HCT116 (cell line): ENCODE results near the gene PSPC1. TPM values are rescaled to one million over a fixed set of nuclear protein-coding genes. Genes with fewer than 3 reads are reported as not detected.

Experiments
- ATAC-seq: fragments of 200-7000 bp; cut with Tn5 transposase; 2 replicates; pipeline ENCODE4 v1.9.1; 2020; ENCODE audit warnings: mild to moderate bottlenecking, moderate library complexity
- BruUV-seq: library from RNA; stranded (reverse); fragments of 400-500 nt; replicated peaks from 2 replicates; lab custom pipeline; 2021; lab: Mats Ljungman, UMichigan
- CTCF ChIA-PET: fragments of 300-600 bp; sonication (Branson Sonifier 250); formaldehyde crosslinking; loops from one replicate; lab custom pipeline; 2021; ENCODE audit warnings: antibody characterized with exemption; lab: Charles Lee
- POLR2A ChIA-PET: fragments of 300-600, 350-600 bp; sonication (Branson Sonifier 250); formaldehyde crosslinking; loops from one replicate; lab custom pipeline; 2021; ENCODE audit warnings: antibody characterized with exemption; lab: Charles Lee
- RAD21 ChIA-PET, 2 experiments: fragments of 300-600 bp; sonication (Branson Sonifier 250); formaldehyde crosslinking; loops; one replicate each; lab custom pipeline; 2023; ENCODE audit warnings: low total read pairs in 2 of 2; ENCODE audit not compliant: uncharacterized antibody in 2 of 2, unreplicated experiment in 2 of 2, low non-redundant PET in 1 of 2; lab: Charles Lee
- DNase-seq: peaks from one replicate; pipeline ENCODE4 v3.0.0-alpha.2; 2010; ENCODE audit warnings: low read depth, low spot score
- H2AFZ ChIP-seq: fragments of 200-600 bp; shearing (Covaris generic), sonication (generic); 2 replicates; pipeline ENCODE4 v1.6.1; 2017; ENCODE audit warnings: low read depth, mixed run types, mixed read lengths, antibody characterized with exemption, low read length; ENCODE audit not compliant: poor library complexity, severe bottlenecking
- H3K27ac ChIP-seq: 2 replicates; pipeline ENCODE4 v1.5.1; 2012; ENCODE audit warnings: low read depth, low read length
- H3K27me3 ChIP-seq: fragments of 200-600 bp; sonication (generic); 2 replicates; pipeline ENCODE4 v1.6.1; 2016; ENCODE audit warnings: mixed run types, low read length, mixed read lengths; ENCODE audit not compliant: insufficient read depth
- H3K36me3 ChIP-seq, 2 experiments: fragments of 200-500 bp in 1 of 2; fragments of 200-600 bp in 1 of 2; sonication (Bioruptor generic) in 1 of 2; sonication (generic) in 1 of 2; 2 replicates each; pipeline versions ENCODE4 v1.5.1 to v1.6.1; 2014 to 2016; ENCODE audit warnings: low read length in 2 of 2, inconsistent platforms in 1 of 2, mixed read lengths in 1 of 2, mixed run types in 1 of 2; ENCODE audit not compliant: insufficient read depth in 2 of 2, control insufficient read depth in 1 of 2
- H3K4me1 ChIP-seq, 2 experiments: fragments of 200-600 bp in 1 of 2; sonication (generic) in 1 of 2; 2 replicates each; pipeline versions ENCODE4 v1.5.1 to v1.6.1; 2012 to 2017; ENCODE audit warnings: low read length in 2 of 2, inconsistent platforms in 1 of 2, mild to moderate bottlenecking in 1 of 2, mixed read lengths in 1 of 2, mixed run types in 1 of 2, moderate library complexity in 1 of 2; ENCODE audit not compliant: insufficient read depth in 2 of 2, control insufficient read depth in 1 of 2
- H3K4me2 ChIP-seq: fragments of 200-600 bp; sonication (generic); 2 replicates; pipeline ENCODE4 v1.6.1; 2017; ENCODE audit warnings: mixed run types, low read length, mixed read lengths
- H3K4me3 ChIP-seq, 2 experiments: fragments of 200-600 bp in 1 of 2; sonication (generic) in 1 of 2; replicated peaks in 1 of 2; 2 replicates each; pipeline ENCODE4 v1.5.1; 2011 to 2016; ENCODE audit warnings: low read length in 2 of 2, control low read depth in 1 of 2, low read depth in 1 of 2, mild to moderate bottlenecking in 1 of 2, mixed read lengths in 1 of 2, mixed run types in 1 of 2
- H3K79me2 ChIP-seq: fragments of 200-600 bp; sonication (generic); 2 replicates; pipeline ENCODE4 v1.6.1; 2017; ENCODE audit warnings: mild to moderate bottlenecking, mixed run types, low read length, moderate library complexity, mixed read lengths; ENCODE audit not compliant: insufficient read depth
- H3K9ac ChIP-seq: fragments of 200-600 bp; sonication (generic); 2 replicates; pipeline ENCODE4 v1.6.1; 2016; ENCODE audit warnings: low read length, mixed read lengths
- H3K9me2 ChIP-seq: fragments of 200-600 bp; sonication (generic), shearing (Covaris generic); 2 replicates; pipeline ENCODE4 v1.6.1; 2017; ENCODE audit warnings: mixed run types, mild to moderate bottlenecking, moderate library complexity; ENCODE audit not compliant: insufficient read depth
- H3K9me3 ChIP-seq, 2 experiments: fragments of 200-500 bp in 1 of 2; fragments of 200-600 bp in 1 of 2; sonication (Bioruptor generic) in 1 of 2; sonication (generic) in 1 of 2; 2 replicates each; pipeline ENCODE4 v1.6.1; 2014 to 2017; ENCODE audit warnings: low read length in 2 of 2, mixed read lengths in 2 of 2, inconsistent platforms in 1 of 2, low read depth in 1 of 2, mild to moderate bottlenecking in 1 of 2, mixed run types in 1 of 2, moderate library complexity in 1 of 2; ENCODE audit not compliant: control insufficient read depth in 1 of 2, insufficient read depth in 1 of 2
- H4K20me1 ChIP-seq: fragments of 200-600 bp; sonication (generic), shearing (Covaris generic); 2 replicates; pipeline ENCODE4 v1.6.1; 2017; ENCODE audit warnings: mixed run types, mild to moderate bottlenecking, moderate library complexity; ENCODE audit not compliant: insufficient read depth
- CEBPB ChIP-seq: IDR thresholded peaks from 2 replicates; pipeline ENCODE4 v1.6.1; 2012; ENCODE audit warnings: low read depth
- ELF1 ChIP-seq: IDR thresholded peaks from 2 replicates; pipeline ENCODE4 v1.6.1; 2012; ENCODE audit warnings: low read depth, borderline replicate concordance
- EZH2phosphoT487 ChIP-seq: fragments of 200-600 bp; IDR thresholded peaks from 2 replicates; pipeline ENCODE4 v1.6.1; 2018; ENCODE audit warnings: antibody characterized with exemption, borderline replicate concordance
- JUND ChIP-seq: IDR thresholded peaks from 2 replicates; pipeline ENCODE4 v1.6.1; 2012
- POLR2A ChIP-seq: IDR thresholded peaks from 2 replicates; pipeline ENCODE4 v1.7.0; 2011; ENCODE audit warnings: borderline replicate concordance; ENCODE audit not compliant: insufficient read depth, insufficient read length; ENCODE audit errors: extremely low read depth
- RAD21 ChIP-seq: IDR thresholded peaks from 2 replicates; pipeline ENCODE4 v1.6.1; 2012; ENCODE audit warnings: low read depth, mild to moderate bottlenecking
- SP1 ChIP-seq: IDR thresholded peaks from 2 replicates; pipeline ENCODE4 v1.6.1; 2012; ENCODE audit warnings: low read depth
- YY1 ChIP-seq: IDR thresholded peaks from 2 replicates; pipeline ENCODE4 v1.6.1; 2011; ENCODE audit warnings: low read length, low read depth, moderate library complexity, mild to moderate bottlenecking; ENCODE audit not compliant: insufficient replicate concordance; ENCODE audit errors: extremely low read depth
- ZFX ChIP-seq: fragments of 450-650 bp; IDR thresholded peaks from 2 replicates; pipeline ENCODE4 v1.6.1; 2017
- intact Hi-C: fragments of 100-400 bp; cut with micrococcal nuclease; formaldehyde crosslinking; loops from 2 replicates; pipeline ENCODE4 v1.10.0; 2022
- total RNA-seq: library from RNA; stranded (reverse); gene quantifications from one replicate; pipeline ENCODE4 v1.2.1, GENCODE V29; 2021; ENCODE audit not compliant: unreplicated experiment
- TF ChIP-seq, protein P1 (sequence below): IDR thresholded peaks from 2 replicates; pipeline ENCODE4 v1.6.1; 2011; ENCODE audit warnings: mild to moderate bottlenecking, low read length, moderate library complexity; ENCODE audit not compliant: insufficient replicate concordance; ENCODE audit errors: extremely low read depth
- TF ChIP-seq, protein P2 (sequence below): IDR thresholded peaks from 2 replicates; pipeline ENCODE4 v1.6.1; 2012; ENCODE audit warnings: low read depth

PSPC1 gene
- total RNA-seq, 1 experiment from 2014 or later = 57.7 TPM

DNA sequence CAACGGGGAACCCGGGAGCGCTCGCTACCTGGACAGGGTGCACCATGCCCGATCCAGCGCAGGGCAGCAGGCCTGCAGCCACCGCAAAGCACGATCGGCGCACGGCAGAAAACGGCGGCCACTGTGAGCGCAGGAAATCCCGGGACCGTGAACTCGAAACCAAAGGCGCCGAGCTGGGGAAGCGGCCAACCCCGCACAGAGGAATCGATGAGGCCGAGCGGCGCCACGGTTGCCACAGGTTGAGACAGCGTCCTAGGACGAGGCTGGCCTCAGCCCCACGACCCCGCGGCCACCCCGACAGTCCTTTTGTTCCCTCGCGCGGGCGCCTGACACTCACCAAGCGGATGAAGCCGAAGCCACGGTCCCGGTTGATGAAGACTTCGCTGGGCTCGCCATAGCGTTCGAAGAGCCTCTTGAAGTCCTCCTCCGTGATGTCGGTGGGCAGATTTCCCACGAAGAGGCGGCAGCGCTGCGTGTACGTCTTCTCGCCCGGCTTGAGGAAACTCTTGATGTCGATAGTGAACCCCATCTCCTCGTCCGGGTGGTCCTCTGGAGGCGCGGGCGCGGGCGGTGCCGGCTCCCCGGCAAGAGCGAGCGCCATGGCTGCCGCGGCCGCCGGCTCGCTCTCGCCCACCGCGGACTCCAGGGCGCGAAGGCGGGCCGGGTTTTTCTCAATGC lies 557 bp downstream of the PSPC1 start:
- Histone ChIP-seq H3K27me3 (no peaks in the 10 kb centered on the region), H4K20me1 (no peaks in the 10 kb centered on the region), H3K9ac (peak overlapping the region; percentile 99), H3K9me2 (no peaks in the 10 kb centered on the region), H3K27ac (peak overlapping the region; percentile 92), H3K4me2 (peak overlapping the region; percentile 89), H3K4me3 (peak overlapping the region; percentile 98 to 99), H3K79me2 (peaks cover 33% of the 10 kb centered on the region), H3K9me3 (no peaks in the 10 kb centered on the region), H3K4me1 (peaks cover 4 to 14% of the 10 kb centered on the region in 2 experiments; a peak in 3 of 4 replicates), H2AFZ (no peak overlapping the region), H3K36me3 (no peaks in the 10 kb centered on the region; a peak in 1 of 4 replicates)
- ChIA-PET RAD21 (no interaction called here), POLR2A (interaction anchor here (0.7 to 1.2 kb wide), 2 partner anchors 13 to 82 kb away, joined by 3 to 4 read pairs; no protein-coding TSS in a partner anchor), CTCF (no interaction called here)
- ATAC-seq (peak; percentile 49), DNase-seq (no peak)
- intact Hi-C loops = no loop called here
- no peak for TF ChIP-seq CEBPB
- TF ChIP-seq ZFX = peak; percentile 60; the same call in 1 of the 2 replicates
- BruUV-seq = no TSS peak

DNA sequence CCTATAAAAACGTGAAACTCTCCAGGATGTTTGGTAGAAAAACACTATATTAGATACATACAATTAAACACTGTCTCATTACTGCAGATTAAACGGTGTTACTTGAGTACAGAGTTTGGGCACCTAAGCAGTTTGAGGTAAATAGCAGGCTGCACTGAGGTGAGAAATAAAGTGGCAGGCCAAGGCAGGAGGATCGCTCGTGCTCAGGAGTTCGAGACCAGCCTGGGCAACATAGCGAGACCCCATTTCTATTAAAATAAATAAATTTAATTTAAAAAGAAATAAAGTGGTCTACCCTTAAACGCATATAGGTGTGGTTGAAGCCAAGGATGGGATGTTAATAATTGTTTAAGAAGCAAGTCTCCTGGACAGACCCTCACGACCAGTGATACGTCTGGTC lies 1.2 kb downstream of the PSPC1 start:
- H2AFZ ChIP-seq = no peak overlapping the region
- DNase-seq (no peak), ATAC-seq (no peak)
- peak overlapping the region; percentile 89 for H3K4me2 ChIP-seq
- H3K9me2 ChIP-seq = no peaks in the 10 kb centered on the region
- peaks cover 4 to 14% of the 10 kb centered on the region in 2 experiments; a peak in 3 of 4 replicates for H3K4me1 ChIP-seq
- BruUV-seq = TSS peak; percentile 80
- intact Hi-C loops = no loop called here
- no peaks in the 10 kb centered on the region; a peak in 1 of 4 replicates for H3K36me3 ChIP-seq
- ChIA-PET CTCF (no interaction called here), POLR2A (no interaction called here), RAD21 (no interaction called here)
- H3K79me2 ChIP-seq = peaks cover 39% of the 10 kb centered on the region
- H3K9me3 ChIP-seq = no peaks in the 10 kb centered on the region
- no peaks in the 10 kb centered on the region for H3K27me3 ChIP-seq
- peak overlapping the region; percentile 98 to 99 for H3K4me3 ChIP-seq
- TF ChIP-seq YY1 (no peak), POLR2A (no peak), CEBPB (no peak), ELF1 (no peak), EZH2phosphoT487 (no peak), SP1 (no peak), JUND (no peak), ZFX (no peak), RAD21 (no peak)
- TF ChIP-seq, protein P1, sequence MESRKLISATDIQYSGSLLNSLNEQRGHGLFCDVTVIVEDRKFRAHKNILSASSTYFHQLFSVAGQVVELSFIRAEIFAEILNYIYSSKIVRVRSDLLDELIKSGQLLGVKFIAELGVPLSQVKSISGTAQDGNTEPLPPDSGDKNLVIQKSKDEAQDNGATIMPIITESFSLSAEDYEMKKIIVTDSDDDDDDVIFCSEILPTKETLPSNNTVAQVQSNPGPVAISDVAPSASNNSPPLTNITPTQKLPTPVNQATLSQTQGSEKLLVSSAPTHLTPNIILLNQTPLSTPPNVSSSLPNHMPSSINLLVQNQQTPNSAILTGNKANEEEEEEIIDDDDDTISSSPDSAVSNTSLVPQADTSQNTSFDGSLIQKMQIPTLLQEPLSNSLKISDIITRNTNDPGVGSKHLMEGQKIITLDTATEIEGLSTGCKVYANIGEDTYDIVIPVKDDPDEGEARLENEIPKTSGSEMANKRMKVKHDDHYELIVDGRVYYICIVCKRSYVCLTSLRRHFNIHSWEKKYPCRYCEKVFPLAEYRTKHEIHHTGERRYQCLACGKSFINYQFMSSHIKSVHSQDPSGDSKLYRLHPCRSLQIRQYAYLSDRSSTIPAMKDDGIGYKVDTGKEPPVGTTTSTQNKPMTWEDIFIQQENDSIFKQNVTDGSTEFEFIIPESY = no peak
- TF ChIP-seq, protein P2, sequence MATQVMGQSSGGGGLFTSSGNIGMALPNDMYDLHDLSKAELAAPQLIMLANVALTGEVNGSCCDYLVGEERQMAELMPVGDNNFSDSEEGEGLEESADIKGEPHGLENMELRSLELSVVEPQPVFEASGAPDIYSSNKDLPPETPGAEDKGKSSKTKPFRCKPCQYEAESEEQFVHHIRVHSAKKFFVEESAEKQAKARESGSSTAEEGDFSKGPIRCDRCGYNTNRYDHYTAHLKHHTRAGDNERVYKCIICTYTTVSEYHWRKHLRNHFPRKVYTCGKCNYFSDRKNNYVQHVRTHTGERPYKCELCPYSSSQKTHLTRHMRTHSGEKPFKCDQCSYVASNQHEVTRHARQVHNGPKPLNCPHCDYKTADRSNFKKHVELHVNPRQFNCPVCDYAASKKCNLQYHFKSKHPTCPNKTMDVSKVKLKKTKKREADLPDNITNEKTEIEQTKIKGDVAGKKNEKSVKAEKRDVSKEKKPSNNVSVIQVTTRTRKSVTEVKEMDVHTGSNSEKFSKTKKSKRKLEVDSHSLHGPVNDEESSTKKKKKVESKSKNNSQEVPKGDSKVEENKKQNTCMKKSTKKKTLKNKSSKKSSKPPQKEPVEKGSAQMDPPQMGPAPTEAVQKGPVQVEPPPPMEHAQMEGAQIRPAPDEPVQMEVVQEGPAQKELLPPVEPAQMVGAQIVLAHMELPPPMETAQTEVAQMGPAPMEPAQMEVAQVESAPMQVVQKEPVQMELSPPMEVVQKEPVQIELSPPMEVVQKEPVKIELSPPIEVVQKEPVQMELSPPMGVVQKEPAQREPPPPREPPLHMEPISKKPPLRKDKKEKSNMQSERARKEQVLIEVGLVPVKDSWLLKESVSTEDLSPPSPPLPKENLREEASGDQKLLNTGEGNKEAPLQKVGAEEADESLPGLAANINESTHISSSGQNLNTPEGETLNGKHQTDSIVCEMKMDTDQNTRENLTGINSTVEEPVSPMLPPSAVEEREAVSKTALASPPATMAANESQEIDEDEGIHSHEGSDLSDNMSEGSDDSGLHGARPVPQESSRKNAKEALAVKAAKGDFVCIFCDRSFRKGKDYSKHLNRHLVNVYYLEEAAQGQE = no peak
- no peaks in the 10 kb centered on the region for H4K20me1 ChIP-seq
- H3K27ac ChIP-seq = peak overlapping the region; percentile 92
- peak overlapping the region; percentile 99 for H3K9ac ChIP-seq
